Vagina (tissue), 2 donors: ENCODE results near the gene PDE10A. TPM values are rescaled to one million over a fixed set of nuclear protein-coding genes. Genes with fewer than 3 reads are reported as not detected.

Experiments
- DNase-seq, 2 donors: peaks; one replicate each; pipeline ENCODE4 v3.0.0-alpha.2; 2017; ENCODE audit errors: extremely low spot score in 2 of 2
- H3K27ac ChIP-seq: fragments of 200-600 bp; sonication (generic); one replicate; pipeline ENCODE4 v1.5.1; 2019
- H3K27me3 ChIP-seq: fragments of 200-600 bp; sonication (generic); one replicate; pipeline ENCODE4 v1.5.1; 2019
- H3K36me3 ChIP-seq, 2 donors: fragments of 200-600 bp; sonication (generic); one replicate each; pipeline ENCODE4 v1.5.1; 2017 to 2019
- H3K4me1 ChIP-seq: fragments of 200-600 bp; sonication (generic); one replicate; pipeline ENCODE4 v1.5.1; 2019
- H3K4me3 ChIP-seq, 2 donors: fragments of 200-600 bp; sonication (generic); 1 replicate in 1 of 2; 2 replicates in 1 of 2; pipeline ENCODE4 v1.5.1; 2016 to 2019
- H3K9me3 ChIP-seq: fragments of 200-600 bp; sonication (generic); one replicate; pipeline ENCODE4 v1.5.1; 2019
- POLR2A ChIP-seq, 2 donors: fragments of 450-650 bp; IDR thresholded peaks; one replicate each; pipeline ENCODE4 v1.6.1; 2017; ENCODE audit warnings: antibody characterized with exemption in 2 of 2, mild to moderate bottlenecking in 2 of 2, moderate library complexity in 2 of 2
- POLR2AphosphoS5 ChIP-seq, 2 donors: sonication (generic); formaldehyde crosslinking; IDR thresholded peaks; one replicate each; pipeline ENCODE4 v1.9.0; 2017; ENCODE audit warnings: antibody characterized with exemption in 2 of 2, mild to moderate bottlenecking in 2 of 2, low read depth in 1 of 2; ENCODE audit not compliant: insufficient read depth in 1 of 2
- intact Hi-C: fragments of 100-400 bp; cut with DNase I; formaldehyde crosslinking; loops from one replicate; pipeline ENCODE4 v1.15.1; 2023
- total RNA-seq: library from RNA; depleted of rRNA; stranded (reverse); fragments of >200 nt; gene quantifications from one replicate; pipeline ENCODE4 v1.2.3, GENCODE V29; 2016
- TF ChIP-seq, protein P1 (sequence below), 3 experiments: fragments of 450-650 bp in 2 of 3; fragments of 200-600 bp in 1 of 3; sonication (generic) in 1 of 3; IDR thresholded peaks; one replicate each; pipeline ENCODE4 v1.5.1; 2017 to 2019; ENCODE audit warnings: antibody characterized with exemption in 3 of 3, mild to moderate bottlenecking in 2 of 3, moderate library complexity in 2 of 3

Gene PDE10A
- total RNA-seq, 1 donor from 2014 or later = 15.0 TPM

DNA sequence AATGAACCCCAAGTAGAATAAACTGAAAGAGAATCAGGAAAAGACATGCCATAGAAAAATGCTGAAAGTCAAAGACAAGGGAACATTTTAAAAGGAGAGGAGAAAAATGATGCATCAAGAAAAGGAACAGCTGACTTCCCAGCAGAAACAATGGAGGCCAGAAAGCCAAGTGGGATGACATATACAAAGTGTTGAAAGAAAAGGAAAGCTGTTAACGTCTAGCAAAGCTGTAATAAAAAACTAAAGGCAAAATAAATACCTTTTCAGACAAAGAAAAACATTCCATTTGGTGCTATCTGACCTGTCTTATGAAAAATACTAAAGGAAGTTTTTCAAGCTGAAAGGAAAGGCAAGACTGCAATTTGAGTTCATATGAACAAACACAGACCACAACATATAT, 34.1 kb upstream of the PDE10A start:
- no peaks in the 10 kb centered on the region for H3K9me3 ChIP-seq
- no peak overlapping the region for H3K27ac ChIP-seq
- no peaks in the 10 kb centered on the region for H3K36me3 ChIP-seq
- no peaks in the 10 kb centered on the region for H3K27me3 ChIP-seq
- DNase-seq = no peak
- intact Hi-C loops = no loop called here
- H3K4me1 ChIP-seq = no peaks in the 10 kb centered on the region
- TF ChIP-seq, protein P1, sequence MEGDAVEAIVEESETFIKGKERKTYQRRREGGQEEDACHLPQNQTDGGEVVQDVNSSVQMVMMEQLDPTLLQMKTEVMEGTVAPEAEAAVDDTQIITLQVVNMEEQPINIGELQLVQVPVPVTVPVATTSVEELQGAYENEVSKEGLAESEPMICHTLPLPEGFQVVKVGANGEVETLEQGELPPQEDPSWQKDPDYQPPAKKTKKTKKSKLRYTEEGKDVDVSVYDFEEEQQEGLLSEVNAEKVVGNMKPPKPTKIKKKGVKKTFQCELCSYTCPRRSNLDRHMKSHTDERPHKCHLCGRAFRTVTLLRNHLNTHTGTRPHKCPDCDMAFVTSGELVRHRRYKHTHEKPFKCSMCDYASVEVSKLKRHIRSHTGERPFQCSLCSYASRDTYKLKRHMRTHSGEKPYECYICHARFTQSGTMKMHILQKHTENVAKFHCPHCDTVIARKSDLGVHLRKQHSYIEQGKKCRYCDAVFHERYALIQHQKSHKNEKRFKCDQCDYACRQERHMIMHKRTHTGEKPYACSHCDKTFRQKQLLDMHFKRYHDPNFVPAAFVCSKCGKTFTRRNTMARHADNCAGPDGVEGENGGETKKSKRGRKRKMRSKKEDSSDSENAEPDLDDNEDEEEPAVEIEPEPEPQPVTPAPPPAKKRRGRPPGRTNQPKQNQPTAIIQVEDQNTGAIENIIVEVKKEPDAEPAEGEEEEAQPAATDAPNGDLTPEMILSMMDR (IDR thresholded peaks at IDR 0.05) = no peak
- TF ChIP-seq POLR2AphosphoS5 (IDR thresholded peaks at IDR 0.05; ENCODE audit: insufficient read depth in 1 of 2, low read depth in 1 of 2) (no peak), POLR2A (IDR thresholded peaks at IDR 0.05) (no peak)
- no peak overlapping the region for H3K4me3 ChIP-seq

DNA sequence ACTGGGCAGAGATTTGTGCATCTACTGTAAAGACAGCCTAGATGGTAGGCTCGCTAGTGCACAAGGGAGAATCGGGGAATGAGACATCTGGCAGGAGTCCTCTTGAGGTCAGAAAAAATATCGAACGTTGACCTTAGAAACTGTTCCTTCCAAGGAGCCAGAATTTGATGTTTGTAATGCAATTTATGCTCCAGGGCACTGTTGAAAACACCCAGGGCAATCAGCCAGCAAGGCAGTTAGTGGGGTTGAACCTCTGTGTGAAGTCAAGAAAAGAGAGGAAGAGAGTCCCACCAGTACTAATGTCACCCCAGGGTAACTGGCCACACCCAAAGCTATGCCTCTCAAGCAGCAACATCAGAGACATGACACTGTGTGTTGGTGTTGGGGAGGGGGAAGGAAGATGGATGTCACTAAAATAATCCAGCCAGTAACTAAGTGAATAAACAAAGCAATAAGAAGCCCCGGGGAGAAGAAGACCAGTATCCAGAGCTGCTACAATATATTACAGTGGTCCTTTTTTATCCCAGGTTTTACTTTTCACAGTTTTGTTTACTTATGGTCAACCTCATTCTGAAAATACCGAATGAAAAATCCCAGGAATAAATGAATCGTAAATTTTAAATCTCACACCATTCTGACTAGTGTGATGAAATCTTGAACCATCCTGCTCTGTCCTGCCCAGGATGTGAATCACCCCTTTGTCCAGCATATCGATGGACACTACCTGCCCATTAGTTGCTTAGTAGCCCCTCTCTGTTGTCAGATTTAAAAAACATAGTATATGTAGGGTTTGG, 32.9 kb upstream of the PDE10A start:
- Histone ChIP-seq H3K36me3 (no peaks in the 10 kb centered on the region), H3K27me3 (no peaks in the 10 kb centered on the region), H3K9me3 (no peaks in the 10 kb centered on the region), H3K4me3 (no peak overlapping the region), H3K4me1 (no peaks in the 10 kb centered on the region), H3K27ac (no peak overlapping the region)
- intact Hi-C loops = no loop called here
- DNase-seq = no peak
- TF ChIP-seq, protein P1 (IDR thresholded peaks at IDR 0.05) = no peak

GRCh38 chr6:165694296-165694695, 31.3 kb upstream of the PDE10A start:
- Histone ChIP-seq H3K9me3 (no peaks in the 10 kb centered on the region), H3K36me3 (no peaks in the 10 kb centered on the region), H3K27me3 (no peaks in the 10 kb centered on the region), H3K4me1 (no peaks in the 10 kb centered on the region), H3K4me3 (no peak overlapping the region), H3K27ac (no peak overlapping the region)
- no peak for DNase-seq
- intact Hi-C loops = no loop called here
- TF ChIP-seq POLR2AphosphoS5 (IDR thresholded peaks at IDR 0.05; ENCODE audit: insufficient read depth in 1 of 2, low read depth in 1 of 2) = no peak
- TF ChIP-seq, protein P1 (IDR thresholded peaks at IDR 0.05) = no peak
- TF ChIP-seq POLR2A (IDR thresholded peaks at IDR 0.05) = no peak

GRCh38 chr6:165692106-165692653, 29.1 kb upstream of the PDE10A start:
- intact Hi-C loops = no loop called here
- no peak for DNase-seq
- no peaks in the 10 kb centered on the region for H3K4me1 ChIP-seq
- TF ChIP-seq, protein P1 (IDR thresholded peaks at IDR 0.05) = no peak
- TF ChIP-seq POLR2AphosphoS5 (IDR thresholded peaks at IDR 0.05; ENCODE audit: insufficient read depth in 1 of 2, low read depth in 1 of 2) = no peak
- TF ChIP-seq POLR2A (IDR thresholded peaks at IDR 0.05) = no peak
- no peaks in the 10 kb centered on the region for H3K9me3 ChIP-seq
- no peaks in the 10 kb centered on the region for H3K36me3 ChIP-seq
- H3K27ac ChIP-seq = no peak overlapping the region
- no peaks in the 10 kb centered on the region for H3K27me3 ChIP-seq
- H3K4me3 ChIP-seq = no peak overlapping the region

GRCh38 chr6:165689699-165690098, 26.7 kb upstream of the PDE10A start:
- intact Hi-C loops = no loop called here
- no peaks in the 10 kb centered on the region for H3K27me3 ChIP-seq
- no peaks in the 10 kb centered on the region for H3K36me3 ChIP-seq
- H3K4me3 ChIP-seq = no peak overlapping the region
- TF ChIP-seq POLR2AphosphoS5 (IDR thresholded peaks at IDR 0.05; ENCODE audit: insufficient read depth in 1 of 2, low read depth in 1 of 2) (no peak), POLR2A (IDR thresholded peaks at IDR 0.05) (no peak)
- TF ChIP-seq, protein P1 (IDR thresholded peaks at IDR 0.05) = no peak
- no peak overlapping the region for H3K27ac ChIP-seq
- no peaks in the 10 kb centered on the region for H3K4me1 ChIP-seq
- H3K9me3 ChIP-seq = no peaks in the 10 kb centered on the region
- DNase-seq = no peak
